GM18526 (cell line): ENCODE data around the gene BRD2.

ENCODE experiments used
- POLR2A ChIP-seq: IDR thresholded peaks from 3 replicates; pipeline ENCODE4 v1.6.1; 2011; ENCODE audit not compliant: insufficient read length; ENCODE audit errors: extremely low read depth

Gene BRD2

GRCh38 chr6:33021917-33022316, 53.5 kb downstream of the BRD2 start:
- TF ChIP-seq POLR2A: no peak

GRCh38 chr6:33023536-33023935, 55.1 kb downstream of the BRD2 start:
- no peak for TF ChIP-seq POLR2A

- TF ChIP-seq POLR2A: no peak
Measured at GRCh38 chr6:33024521-33024920, 56.1 kb downstream of the BRD2 start.

GRCh38 chr6:33028220-33028849, 59.9 kb downstream of the BRD2 start:
- no peak for TF ChIP-seq POLR2A

- TF ChIP-seq POLR2A: peak; percentile 37
Measured at GRCh38 chr6:33029328-33030184, 61.2 kb downstream of the BRD2 start.

GRCh38 chr6:33030245-33030644, 61.9 kb downstream of the BRD2 start:
- no peak for TF ChIP-seq POLR2A
